HEK293 (cell line): ENCODE measurements around the gene CFH.

Experiments used
- CTCF ChIA-PET: fragments of 350-600 bp; formaldehyde crosslinking; extraction: SDS; loops from one replicate; lab custom pipeline; 2021; ENCODE audit warnings: antibody characterized with exemption; lab: Yijun Ruan, JAX
- POLR2A ChIA-PET: fragments of 300-600 bp; formaldehyde crosslinking; extraction: SDS; loops from one replicate; lab custom pipeline; 2020; ENCODE audit warnings: antibody characterized with exemption, inconsistent platforms; lab: Yijun Ruan, JAX
- H3K27ac ChIP-seq: fragments of 200-500 bp; sonication (Bioruptor generic); 2 replicates; pipeline ENCODE4 v1.5.1; 2014; ENCODE audit warnings: low read depth, low read length, control low read depth, inconsistent platforms; ENCODE audit errors: extremely low read depth
- H3K36me3 ChIP-seq, 2 experiments: fragments of 200-500 bp in 1 of 2; sonication (Bioruptor generic) in 1 of 2; 1 replicate in 1 of 2; 2 replicates in 1 of 2; pipeline ENCODE4 v1.5.1; 2014 to 2017; ENCODE audit warnings: inconsistent platforms in 2 of 2, low read length in 2 of 2; ENCODE audit not compliant: control insufficient read depth in 2 of 2, insufficient read depth in 1 of 2
- H3K4me1 ChIP-seq: fragments of 200-500 bp; sonication (Bioruptor generic); 2 replicates; pipeline ENCODE4 v1.5.1; 2014; ENCODE audit warnings: mild to moderate bottlenecking, low read length, inconsistent platforms; ENCODE audit not compliant: control insufficient read depth, insufficient read depth
- H3K4me3 ChIP-seq: 2 replicates; pipeline ENCODE4 v1.5.1; 2011; ENCODE audit warnings: low read depth, mild to moderate bottlenecking, control low read depth, low read length, moderate library complexity
- H3K9me3 ChIP-seq: fragments of 200-500 bp; sonication (Bioruptor generic); 2 replicates; pipeline ENCODE4 v1.5.1; 2014; ENCODE audit warnings: low read depth, low read length, inconsistent platforms; ENCODE audit not compliant: control insufficient read depth, insufficient read depth
- BCL11B ChIP-seq: fragments of 450-650 bp; formaldehyde crosslinking; IDR thresholded peaks from 2 replicates; pipeline ENCODE4 v1.5.1; 2016; ENCODE audit warnings: low read depth, missing biosample characterization, missing genetic modification characterization
- CTCF ChIP-seq: fragments of 450-650 bp; formaldehyde crosslinking; IDR thresholded peaks from 2 replicates; pipeline ENCODE4 v1.5.1; 2016; ENCODE audit warnings: missing biosample characterization, missing genetic modification characterization
- HOXD13 ChIP-seq: sonication (generic); formaldehyde crosslinking; IDR thresholded peaks from 2 replicates; pipeline ENCODE4 v1.8.0; 2022; ENCODE audit warnings: missing genetic modification reagents, borderline replicate concordance
- KLF16 ChIP-seq: fragments of 450-650 bp; formaldehyde crosslinking; IDR thresholded peaks from 2 replicates; pipeline ENCODE4 v1.5.1; 2017; ENCODE audit warnings: missing biosample characterization, missing genetic modification characterization
- RBAK ChIP-seq: fragments of 450-650 bp; formaldehyde crosslinking; IDR thresholded peaks from 2 replicates; pipeline ENCODE4 v1.5.1; 2016; ENCODE audit warnings: missing biosample characterization, missing genetic modification characterization
- SP2 ChIP-seq: fragments of 450-650 bp; formaldehyde crosslinking; IDR thresholded peaks from 2 replicates; pipeline ENCODE4 v1.5.1; 2016; ENCODE audit warnings: missing biosample characterization, missing genetic modification characterization
- YY2 ChIP-seq: fragments of 450-650 bp; formaldehyde crosslinking; IDR thresholded peaks from 2 replicates; pipeline ENCODE4 v1.5.1; 2016; ENCODE audit warnings: missing biosample characterization, missing genetic modification characterization
- ZBTB11 ChIP-seq: fragments of 450-650 bp; formaldehyde crosslinking; conservative IDR thresholded peaks from 2 replicates; pipeline ENCODE4 v1.5.1; 2016; ENCODE audit warnings: low read depth, missing biosample characterization, missing genetic modification characterization
- ZBTB26 ChIP-seq: fragments of 450-650 bp; formaldehyde crosslinking; optimal IDR thresholded peaks from 2 replicates; pipeline ENCODE3; 2016; ENCODE audit warnings: missing biosample characterization, mild to moderate bottlenecking, missing genetic modification characterization
- ZFP69B ChIP-seq: fragments of 450-650 bp; formaldehyde crosslinking; IDR thresholded peaks from 2 replicates; pipeline ENCODE4 v1.5.1; 2016; ENCODE audit warnings: missing biosample characterization, missing genetic modification characterization
- ZNF133 ChIP-seq: fragments of 450-650 bp; formaldehyde crosslinking; IDR thresholded peaks from 2 replicates; pipeline ENCODE4 v1.5.1; 2016; ENCODE audit warnings: missing biosample characterization, missing genetic modification characterization
- ZNF24 ChIP-seq: fragments of 450-650 bp; formaldehyde crosslinking; IDR thresholded peaks from 2 replicates; pipeline ENCODE4 v1.5.1; 2016; ENCODE audit warnings: missing biosample characterization, missing genetic modification characterization
- ZNF341 ChIP-seq: fragments of 450-650 bp; formaldehyde crosslinking; IDR thresholded peaks from 2 replicates; pipeline ENCODE4; 2016; ENCODE audit warnings: low read depth, missing biosample characterization, missing genetic modification characterization
- ZNF404 ChIP-seq: fragments of 450-650 bp; formaldehyde crosslinking; IDR thresholded peaks from 2 replicates; pipeline ENCODE4 v1.5.1; 2017; ENCODE audit warnings: missing biosample characterization, missing genetic modification characterization
- ZNF513 ChIP-seq: fragments of 450-650 bp; IDR thresholded peaks from 2 replicates; pipeline ENCODE4 v1.5.1; 2018; ENCODE audit warnings: missing biosample characterization, missing genetic modification characterization
- ZNF580 ChIP-seq: fragments of 450-650 bp; formaldehyde crosslinking; IDR thresholded peaks from 2 replicates; pipeline ENCODE4 v1.5.1; 2016; ENCODE audit warnings: missing biosample characterization, missing genetic modification characterization
- ZNF701 ChIP-seq: fragments of 450-650 bp; formaldehyde crosslinking; IDR thresholded peaks from 2 replicates; pipeline ENCODE4 v1.5.1; 2016; ENCODE audit warnings: missing biosample characterization, missing genetic modification characterization
- ZNF707 ChIP-seq: fragments of 450-650 bp; formaldehyde crosslinking; IDR thresholded peaks from 2 replicates; pipeline ENCODE4 v1.5.1; 2016; ENCODE audit warnings: missing biosample characterization, missing genetic modification characterization

The CFH gene

GRCh38 chr1:196680107-196680506 is 28.3 kb downstream of the CFH start:
- POLR2A ChIA-PET, result no interaction called here

GRCh38 chr1:196684476-196684875 is 32.6 kb downstream of the CFH start:
- CTCF ChIA-PET, result no interaction called here
- no peaks in the 10 kb centered on the region for H3K4me1 ChIP-seq
- no peak overlapping the region for H3K4me3 ChIP-seq
- no peak for TF ChIP-seq HOXD13 (CRISPR knock-in tag)
- no peak for TF ChIP-seq RBAK (tag by site-specific recombination)
- TF ChIP-seq ZNF133 (tag by site-specific recombination), result no peak
- no peak for TF ChIP-seq ZNF513 (tag by site-specific recombination)
- no peak for TF ChIP-seq YY2 (tag by site-specific recombination)
- TF ChIP-seq CTCF (tag by site-specific recombination), result no peak
- H3K27ac ChIP-seq, result no peak overlapping the region
- H3K9me3 ChIP-seq, result no peaks in the 10 kb centered on the region
- no peaks in the 10 kb centered on the region for H3K36me3 ChIP-seq
- POLR2A ChIA-PET, result no interaction called here

More at GRCh38 chr1:196680107-196680506, 28.3 kb downstream of the CFH start:
- Histone ChIP-seq H3K4me1 (no peaks in the 10 kb centered on the region), H3K4me3 (no peak overlapping the region), H3K27ac (no peak overlapping the region), H3K9me3 (no peaks in the 10 kb centered on the region), H3K36me3 (no peaks in the 10 kb centered on the region)
- CTCF ChIA-PET, result no interaction called here
- TF ChIP-seq SP2, result no peak
- no peak for TF ChIP-seq ZNF404 (tag by site-specific recombination)
- no peak for TF ChIP-seq ZFP69B (tag by site-specific recombination)
- no peak for TF ChIP-seq ZBTB11
- TF ChIP-seq BCL11B (tag by site-specific recombination), result no peak
- TF ChIP-seq ZNF580 (tag by site-specific recombination), result no peak
- no peak for TF ChIP-seq ZNF24 (tag by site-specific recombination)
- no peak for TF ChIP-seq ZNF133 (tag by site-specific recombination)
- TF ChIP-seq ZBTB26 (tag by site-specific recombination), result no peak
- TF ChIP-seq ZNF341 (tag by site-specific recombination), result no peak
- no peak for TF ChIP-seq KLF16
- no peak for TF ChIP-seq ZNF707 (tag by site-specific recombination)
- TF ChIP-seq ZNF701 (tag by site-specific recombination), result no peak
